PC-3 (cell line): Measurements from ENCODE around the gene TBC1D16. TPM values are rescaled to one million over a fixed set of nuclear protein-coding genes. Genes with fewer than 3 reads are reported as not detected.

Source experiments
- ATAC-seq: fragments of 200-7000 bp; cut with Tn5 transposase; 2 replicates; pipeline ENCODE4 v1.9.1; 2020; ENCODE audit warnings: mild to moderate bottlenecking, moderate library complexity
- BruUV-seq: library from RNA; stranded (reverse); fragments of 400-500 nt; replicated peaks from 2 replicates; lab custom pipeline; 2021; lab: Mats Ljungman, UMichigan
- CTCF ChIA-PET: fragments of 300-600 bp; sonication (Branson Sonifier 250); formaldehyde crosslinking; loops from one replicate; lab custom pipeline; 2022; ENCODE audit warnings: antibody characterized with exemption; lab: Charles Lee
- POLR2A ChIA-PET: fragments of 300-600 bp; sonication (Branson Sonifier 250); formaldehyde crosslinking; loops from one replicate; lab custom pipeline; 2022; ENCODE audit warnings: antibody characterized with exemption; ENCODE audit not compliant: unreplicated experiment; lab: Charles Lee
- DNase-seq: peaks from one replicate; pipeline ENCODE4 v3.0.0-alpha.2; 2015
- H2AFZ ChIP-seq: fragments of 300-600 bp; sonication (generic); 2 replicates; pipeline ENCODE4 v1.6.0; 2016; ENCODE audit warnings: antibody characterized with exemption, low read length
- H3F3A ChIP-seq: fragments of 300-600 bp; sonication (generic); one replicate; pipeline ENCODE4 v1.6.0; 2017; ENCODE audit warnings: antibody characterized with exemption, low read length, control low read depth, mild to moderate bottlenecking; ENCODE audit not compliant: unreplicated experiment
- H3K27ac ChIP-seq: fragments of 300-600 bp; sonication (generic); 2 replicates; pipeline ENCODE4 v1.5.1; 2016; ENCODE audit warnings: mild to moderate bottlenecking, low read length
- H3K27me3 ChIP-seq: fragments of 300-600 bp; sonication (generic); 2 replicates; pipeline ENCODE4 v1.6.1; 2016; ENCODE audit warnings: low read length, mixed read lengths
- H3K36me3 ChIP-seq: fragments of 300-600 bp; sonication (generic); 2 replicates; pipeline ENCODE4 v1.6.1; 2016; ENCODE audit warnings: low read depth, mixed run types, low read length, mixed read lengths
- H3K4me1 ChIP-seq: fragments of 300-600 bp; sonication (generic); 2 replicates; pipeline ENCODE4 v1.5.1; 2016; ENCODE audit warnings: low read length; ENCODE audit not compliant: insufficient read depth
- H3K4me2 ChIP-seq: fragments of 300-600 bp; sonication (generic); 2 replicates; pipeline ENCODE4 v1.6.0; 2016; ENCODE audit warnings: low read length
- H3K4me3 ChIP-seq: fragments of 300-600 bp; sonication (generic); 2 replicates; pipeline ENCODE4 v1.5.1; 2016; ENCODE audit warnings: mild to moderate bottlenecking, low read length, mixed read lengths
- H3K79me2 ChIP-seq: fragments of 300-600 bp; sonication (generic); 2 replicates; pipeline ENCODE4 v1.6.1; 2017; ENCODE audit warnings: low read length, mixed read lengths
- H3K9ac ChIP-seq: fragments of 300-600 bp; sonication (generic); 2 replicates; pipeline ENCODE4 v1.6.0; 2016; ENCODE audit warnings: mild to moderate bottlenecking, low read length
- H3K9me2 ChIP-seq: fragments of 300-600 bp; sonication (generic); replicated peaks from 2 replicates; pipeline ENCODE4 v1.6.1; 2016; ENCODE audit warnings: mixed run types, low read length, mixed read lengths
- H3K9me3 ChIP-seq: fragments of 300-600 bp; sonication (generic); 2 replicates; pipeline ENCODE4 v1.6.1; 2016; ENCODE audit warnings: low read length, mixed read lengths
- H4K20me1 ChIP-seq: fragments of 300-600 bp; sonication (generic); 2 replicates; pipeline ENCODE4 v1.6.1; 2016; ENCODE audit warnings: low read length, mixed read lengths
- EZH2 ChIP-seq: fragments of 300-600 bp; sonication (generic); IDR thresholded peaks from one replicate; pipeline ENCODE4 v1.6.1; 2017; ENCODE audit warnings: antibody characterized with exemption, mild to moderate bottlenecking, low read length; ENCODE audit not compliant: unreplicated experiment
- EZH2phosphoT487 ChIP-seq: fragments of 300-600 bp; sonication (generic); IDR thresholded peaks from 2 replicates; pipeline ENCODE4 v1.6.1; 2018; ENCODE audit warnings: mild to moderate bottlenecking, antibody characterized with exemption, low read length, borderline replicate concordance
- intact Hi-C: fragments of 100-400 bp; cut with micrococcal nuclease; formaldehyde crosslinking; loops from 2 replicates; pipeline ENCODE4 v1.9.0; 2023
- total RNA-seq: library from RNA; depleted of rRNA; stranded (reverse); fragments of >200 nt; gene quantifications from 2 replicates; pipeline ENCODE4 v1.2.3, GENCODE V29; 2014
- TF ChIP-seq, protein P1 (sequence below): fragments of 300-600 bp; sonication (generic); conservative IDR thresholded peaks from 2 replicates; pipeline ENCODE4 v1.5.1; 2017; ENCODE audit warnings: antibody characterized with exemption, low read depth, mild to moderate bottlenecking, low read length

Gene TBC1D16
- total RNA-seq, 1 experiment from 2014 or later = 23.7 TPM

DNA sequence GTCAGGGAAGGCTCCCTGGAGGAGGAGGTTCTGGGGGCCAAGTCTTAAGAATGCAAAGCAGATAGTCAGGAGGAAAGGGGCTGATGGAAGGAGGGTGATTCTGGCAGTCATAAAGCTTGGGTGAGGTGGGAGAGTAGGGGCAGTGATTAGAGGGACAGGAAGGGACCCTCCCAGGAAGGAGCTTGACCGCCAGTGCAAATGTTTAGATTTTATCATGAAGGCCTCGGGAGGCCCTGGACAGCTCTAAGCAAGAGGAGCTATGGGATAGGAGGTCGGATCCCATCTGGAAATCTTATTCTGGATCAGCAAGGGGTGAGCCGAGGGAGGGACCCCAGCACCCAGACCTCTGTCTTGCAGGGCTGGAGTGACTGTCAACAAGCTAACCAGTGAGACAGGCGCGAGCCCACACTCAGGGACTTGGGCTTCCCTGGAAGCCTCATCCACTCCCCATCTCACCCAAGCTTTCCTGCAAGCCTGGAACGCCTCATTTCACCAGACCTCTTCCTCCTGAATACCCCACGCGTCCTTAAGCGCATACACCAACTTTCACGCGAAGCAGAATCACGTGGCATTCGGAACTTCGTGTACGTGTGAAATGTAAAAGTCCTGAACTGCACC lies 144.4 kb downstream of the TBC1D16 start:
- H2AFZ ChIP-seq = no peak overlapping the region
- no peak for TF ChIP-seq EZH2
- TF ChIP-seq, protein P1, sequence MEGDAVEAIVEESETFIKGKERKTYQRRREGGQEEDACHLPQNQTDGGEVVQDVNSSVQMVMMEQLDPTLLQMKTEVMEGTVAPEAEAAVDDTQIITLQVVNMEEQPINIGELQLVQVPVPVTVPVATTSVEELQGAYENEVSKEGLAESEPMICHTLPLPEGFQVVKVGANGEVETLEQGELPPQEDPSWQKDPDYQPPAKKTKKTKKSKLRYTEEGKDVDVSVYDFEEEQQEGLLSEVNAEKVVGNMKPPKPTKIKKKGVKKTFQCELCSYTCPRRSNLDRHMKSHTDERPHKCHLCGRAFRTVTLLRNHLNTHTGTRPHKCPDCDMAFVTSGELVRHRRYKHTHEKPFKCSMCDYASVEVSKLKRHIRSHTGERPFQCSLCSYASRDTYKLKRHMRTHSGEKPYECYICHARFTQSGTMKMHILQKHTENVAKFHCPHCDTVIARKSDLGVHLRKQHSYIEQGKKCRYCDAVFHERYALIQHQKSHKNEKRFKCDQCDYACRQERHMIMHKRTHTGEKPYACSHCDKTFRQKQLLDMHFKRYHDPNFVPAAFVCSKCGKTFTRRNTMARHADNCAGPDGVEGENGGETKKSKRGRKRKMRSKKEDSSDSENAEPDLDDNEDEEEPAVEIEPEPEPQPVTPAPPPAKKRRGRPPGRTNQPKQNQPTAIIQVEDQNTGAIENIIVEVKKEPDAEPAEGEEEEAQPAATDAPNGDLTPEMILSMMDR = no peak
- TF ChIP-seq EZH2phosphoT487 = no peak
- no peaks in the 10 kb centered on the region for H3K9me3 ChIP-seq
- ATAC-seq (no peak), DNase-seq (no peak)
- no peaks in the 10 kb centered on the region for H4K20me1 ChIP-seq
- BruUV-seq = no TSS peak
- H3K79me2 ChIP-seq = no peaks in the 10 kb centered on the region
- H3F3A ChIP-seq = no peaks in the 10 kb centered on the region
- H3K4me2 ChIP-seq = no peak overlapping the region
- ChIA-PET CTCF (no interaction called here), POLR2A (no interaction called here)
- H3K27ac ChIP-seq = no peak overlapping the region
- no peak overlapping the region for H3K4me3 ChIP-seq
- peaks cover 7% of the 10 kb centered on the region; the same call in 1 of the 2 replicates for H3K27me3 ChIP-seq
- intact Hi-C loops = no loop called here
- no peaks in the 10 kb centered on the region for H3K36me3 ChIP-seq
- H3K4me1 ChIP-seq = peaks cover 4% of the 10 kb centered on the region; the same call in 1 of the 2 replicates
- H3K9me2 ChIP-seq = 0 out of 2 replicates have a peak, but pooled peaks cover 4% of the 10 kb centered on the region
- H3K9ac ChIP-seq = no peak overlapping the region

DNA sequence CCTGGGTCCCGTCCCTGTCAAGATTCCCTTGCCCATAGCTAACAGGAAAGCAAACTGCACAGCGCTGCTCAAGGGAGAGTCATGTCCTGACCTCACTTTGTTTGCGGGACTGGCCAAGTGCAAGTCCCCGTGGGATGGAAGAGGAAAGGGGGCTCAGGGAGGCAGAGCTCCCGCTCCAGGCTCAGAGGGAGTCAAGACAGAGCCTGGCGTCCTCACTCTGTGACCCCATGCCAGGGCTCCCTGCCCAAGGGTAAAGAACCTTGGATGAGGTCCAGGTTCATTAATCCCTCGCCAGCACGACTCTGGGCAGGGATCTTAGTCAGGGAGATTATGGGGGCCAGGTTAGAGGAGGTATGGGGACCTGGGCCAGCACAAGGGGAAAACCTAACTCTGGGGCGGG lies 145.0 kb downstream of the TBC1D16 start:
- Histone ChIP-seq H3F3A (no peaks in the 10 kb centered on the region), H3K27me3 (peaks cover 7% of the 10 kb centered on the region; the same call in 1 of the 2 replicates), H4K20me1 (no peaks in the 10 kb centered on the region), H2AFZ (no peak overlapping the region), H3K9ac (no peak overlapping the region), H3K36me3 (no peaks in the 10 kb centered on the region), H3K4me2 (no peak overlapping the region), H3K4me3 (no peak overlapping the region), H3K9me2 (0 out of 2 replicates have a peak, but pooled peaks cover 4% of the 10 kb centered on the region), H3K79me2 (no peaks in the 10 kb centered on the region), H3K27ac (no peak overlapping the region), H3K4me1 (peaks cover 4% of the 10 kb centered on the region; the same call in 1 of the 2 replicates), H3K9me3 (no peaks in the 10 kb centered on the region)
- ATAC-seq = no peak
- POLR2A ChIA-PET = no interaction called here
- TF ChIP-seq EZH2 = no peak
- TF ChIP-seq, protein P1 = no peak
- no peak for TF ChIP-seq EZH2phosphoT487
- no TSS peak for BruUV-seq
- CTCF ChIA-PET = no interaction called here
- no peak for DNase-seq
- intact Hi-C loops = no loop called here

DNA sequence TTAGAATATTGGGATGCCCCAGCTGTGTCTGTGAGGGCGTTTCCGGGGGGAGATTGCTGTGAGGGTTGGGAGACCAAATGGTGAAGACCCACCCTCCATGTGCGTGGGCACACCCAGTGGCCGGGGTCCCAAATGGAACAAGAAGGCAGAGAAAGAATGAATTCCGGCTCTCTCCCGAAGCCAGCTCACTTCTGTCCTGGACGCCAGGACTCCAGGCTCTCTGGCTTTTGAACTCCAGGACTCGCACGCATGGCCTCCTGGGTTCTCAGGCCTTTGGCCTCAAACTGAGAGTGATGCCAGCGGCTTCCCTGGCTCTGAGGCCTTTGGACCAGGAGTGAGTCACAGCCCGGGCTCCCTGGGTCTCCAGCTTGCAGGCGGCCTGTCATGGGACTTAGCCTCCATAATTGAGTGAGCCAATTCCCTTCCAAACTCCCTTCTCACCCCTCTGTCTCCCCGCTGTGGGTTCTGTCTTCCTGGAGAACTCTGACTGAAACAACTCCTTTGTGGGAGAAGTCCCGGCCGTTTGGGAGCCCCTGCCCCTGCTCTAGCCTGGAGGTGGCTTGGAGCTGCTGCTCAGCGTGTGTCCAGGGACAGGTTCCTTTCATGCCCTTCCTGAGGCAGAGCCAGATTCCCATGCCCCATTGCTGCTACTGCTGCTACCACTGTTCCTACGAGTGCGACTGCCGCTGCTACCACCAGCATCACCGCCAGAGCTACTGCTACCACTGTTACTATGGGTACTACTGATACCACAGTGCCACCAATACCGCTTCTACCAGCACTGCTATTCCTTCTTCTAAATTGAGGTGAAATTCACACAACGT lies 146.6 kb downstream of the TBC1D16 start:
- H3K27ac ChIP-seq = no peak overlapping the region
- H4K20me1 ChIP-seq = no peaks in the 10 kb centered on the region
- ChIA-PET POLR2A (no interaction called here), CTCF (interaction anchor here (0.5 kb wide), 1 partner anchor 56 kb away, joined by 3 read pairs; no protein-coding TSS in a partner anchor)
- no peak for TF ChIP-seq EZH2phosphoT487
- TF ChIP-seq EZH2 = no peak
- TF ChIP-seq, protein P1 = no peak
- no peaks in the 10 kb centered on the region for H3K9me2 ChIP-seq
- no peaks in the 10 kb centered on the region for H3F3A ChIP-seq
- H3K27me3 ChIP-seq = peaks cover 9% of the 10 kb centered on the region; the same call in 1 of the 2 replicates
- no TSS peak for BruUV-seq
- no peaks in the 10 kb centered on the region for H3K79me2 ChIP-seq
- H3K9ac ChIP-seq = no peak overlapping the region
- H3K36me3 ChIP-seq = no peaks in the 10 kb centered on the region
- no peak overlapping the region for H3K4me3 ChIP-seq
- H3K4me2 ChIP-seq = no peak overlapping the region
- ATAC-seq = no peak
- peaks cover 4% of the 10 kb centered on the region; the same call in 1 of the 2 replicates for H3K4me1 ChIP-seq
- intact Hi-C loops = no loop called here
- no peak for DNase-seq
- H2AFZ ChIP-seq = no peak overlapping the region
- H3K9me3 ChIP-seq = no peaks in the 10 kb centered on the region
